ENCODE measurements around the gene DDX1. TPM values are rescaled to one million over a fixed set of nuclear protein-coding genes. Genes with fewer than 3 reads are reported as not detected.

The DDX1 gene
- total RNA-seq, 1 donor from 2014 or later = 48.1 TPM

GRCh38 chr2:15601681-15602080, 10.0 kb downstream of the DDX1 start:
- TF ChIP-seq CTCF (IDR thresholded peaks at IDR 0.05) = no peak
- no peak for TF ChIP-seq POLR2A (IDR thresholded peaks at IDR 0.05)
- TF ChIP-seq POLR2AphosphoS5 (IDR thresholded peaks at IDR 0.05; ENCODE audit: insufficient read depth in 1 of 2, low read depth in 1 of 2) = no peak
- Histone ChIP-seq H3K4me3 (no peak overlapping the region), H3K36me3 (peaks cover 0 to 99% of the 10 kb centered on the region in 2 donors), H3K4me1 (no peaks in the 10 kb centered on the region), H3K27ac (no peak overlapping the region), H3K27me3 (no peaks in the 10 kb centered on the region), H3K9me3 (no peaks in the 10 kb centered on the region)
- intact Hi-C loops (cut with DNase I) = no loop called here
- no peak for DNase-seq (ENCODE audit: extremely low spot score in 2 of 2)

GRCh38 chr2:15602393-15602792, 10.7 kb downstream of the DDX1 start:
- H3K4me3 ChIP-seq = no peak overlapping the region
- no peak overlapping the region for H3K27ac ChIP-seq
- no peak for DNase-seq (ENCODE audit: extremely low spot score in 2 of 2)
- H3K4me1 ChIP-seq = no peaks in the 10 kb centered on the region
- intact Hi-C loops (cut with DNase I) = no loop called here
- H3K36me3 ChIP-seq = peaks cover 0 to 99% of the 10 kb centered on the region in 2 donors
- H3K27me3 ChIP-seq = no peaks in the 10 kb centered on the region
- no peaks in the 10 kb centered on the region for H3K9me3 ChIP-seq
- TF ChIP-seq CTCF (IDR thresholded peaks at IDR 0.05) (no peak), POLR2A (IDR thresholded peaks at IDR 0.05) (no peak), POLR2AphosphoS5 (IDR thresholded peaks at IDR 0.05; ENCODE audit: insufficient read depth in 1 of 2, low read depth in 1 of 2) (no peak)

- H3K4me3 ChIP-seq = no peak overlapping the region
- TF ChIP-seq CTCF (IDR thresholded peaks at IDR 0.05) (no peak), POLR2A (IDR thresholded peaks at IDR 0.05) (no peak), POLR2AphosphoS5 (IDR thresholded peaks at IDR 0.05; ENCODE audit: insufficient read depth in 1 of 2, low read depth in 1 of 2) (no peak)
- H3K9me3 ChIP-seq = no peaks in the 10 kb centered on the region
- H3K36me3 ChIP-seq = peaks cover 0 to 99% of the 10 kb centered on the region in 2 donors
- intact Hi-C loops (cut with DNase I) = no loop called here
- no peaks in the 10 kb centered on the region for H3K27me3 ChIP-seq
- no peak overlapping the region for H3K27ac ChIP-seq
- DNase-seq (ENCODE audit: extremely low spot score in 2 of 2) = no peak
- H3K4me1 ChIP-seq = no peaks in the 10 kb centered on the region
Measured at GRCh38 chr2:15603044-15603765, 11.5 kb downstream of the DDX1 start.

- intact Hi-C loops (cut with DNase I) = no loop called here
- TF ChIP-seq POLR2A (IDR thresholded peaks at IDR 0.05) (no peak), POLR2AphosphoS5 (IDR thresholded peaks at IDR 0.05; ENCODE audit: insufficient read depth in 1 of 2, low read depth in 1 of 2) (no peak), CTCF (IDR thresholded peaks at IDR 0.05) (no peak)
Measured at GRCh38 chr2:15603948-15604347, 12.3 kb downstream of the DDX1 start.

GRCh38 chr2:15605721-15606120, 14.1 kb downstream of the DDX1 start:
- H3K36me3 ChIP-seq = peaks cover 0 to 95% of the 10 kb centered on the region in 2 donors
- no peak for TF ChIP-seq POLR2A (IDR thresholded peaks at IDR 0.05)
- TF ChIP-seq POLR2AphosphoS5 (IDR thresholded peaks at IDR 0.05; ENCODE audit: insufficient read depth in 1 of 2, low read depth in 1 of 2) = no peak
- TF ChIP-seq CTCF (IDR thresholded peaks at IDR 0.05) = no peak
- no peak overlapping the region for H3K4me3 ChIP-seq

More at GRCh38 chr2:15603948-15604347, 12.3 kb downstream of the DDX1 start:
- Histone ChIP-seq H3K27me3 (no peaks in the 10 kb centered on the region), H3K9me3 (no peaks in the 10 kb centered on the region), H3K36me3 (peaks cover 0 to 100% of the 10 kb centered on the region in 2 donors), H3K27ac (no peak overlapping the region), H3K4me3 (no peak overlapping the region), H3K4me1 (no peaks in the 10 kb centered on the region)
- DNase-seq (ENCODE audit: extremely low spot score in 2 of 2) = no peak

More at GRCh38 chr2:15605721-15606120, 14.1 kb downstream of the DDX1 start:
- Histone ChIP-seq H3K27me3 (no peaks in the 10 kb centered on the region), H3K27ac (no peak overlapping the region), H3K4me1 (no peaks in the 10 kb centered on the region), H3K9me3 (no peaks in the 10 kb centered on the region)
- DNase-seq (ENCODE audit: extremely low spot score in 2 of 2) = no peak
- intact Hi-C loops (cut with DNase I) = no loop called here
